ENCODE data around the gene SLC22A12. TPM values are rescaled to one million over a fixed set of nuclear protein-coding genes. Genes with fewer than 3 reads are reported as not detected.

SLC22A12 gene
- total RNA-seq, 1 donor from 2014 or later, result not detected

GRCh38 chr11:64628596-64628995, 37.6 kb downstream of the SLC22A12 start:
- DNase-seq, result no peak

GRCh38 chr11:64629103-64629502, 38.1 kb downstream of the SLC22A12 start:
- no peak for DNase-seq

GRCh38 chr11:64629796-64630562, 39.0 kb downstream of the SLC22A12 start:
- peak; percentile 23 for DNase-seq

GRCh38 chr11:64631675-64632074, 40.7 kb downstream of the SLC22A12 start:
- no peak for DNase-seq

- no peak for DNase-seq
Observed at GRCh38 chr11:64632237-64632636, 41.2 kb downstream of the SLC22A12 start.

GRCh38 chr11:64632654-64633053, 41.6 kb downstream of the SLC22A12 start:
- no peak for DNase-seq

- no peak for DNase-seq
Observed at GRCh38 chr11:64633555-64634159, 42.6 kb downstream of the SLC22A12 start.

- no peak for DNase-seq
Observed at GRCh38 chr11:64637334-64638017, 46.5 kb downstream of the SLC22A12 start.

GRCh38 chr11:64638018-64638665, 47.1 kb downstream of the SLC22A12 start:
- DNase-seq, result no peak

- DNase-seq, result no peak
Observed at GRCh38 chr11:64638829-64639228, 47.8 kb downstream of the SLC22A12 start.

GRCh38 chr11:64639885-64640284, 48.9 kb downstream of the SLC22A12 start:
- DNase-seq, result no peak

GRCh38 chr11:64641596-64642417, 50.8 kb downstream of the SLC22A12 start:
- DNase-seq, result no peak

- DNase-seq, result no peak
Observed at GRCh38 chr11:64642418-64642735, 51.4 kb downstream of the SLC22A12 start.

- no peak for DNase-seq
Observed at GRCh38 chr11:64642871-64643255, 51.8 kb downstream of the SLC22A12 start.

- DNase-seq, result no peak
Observed at GRCh38 chr11:64643256-64643881, 52.3 kb downstream of the SLC22A12 start.

GRCh38 chr11:64643920-64644646, 53.1 kb downstream of the SLC22A12 start:
- no peak for DNase-seq

- no peak for DNase-seq
Observed at GRCh38 chr11:64644647-64645275, 53.7 kb downstream of the SLC22A12 start.

- DNase-seq, result no peak
Observed at GRCh38 chr11:64647019-64647779, 56.2 kb downstream of the SLC22A12 start.

- DNase-seq, result no peak
Observed at GRCh38 chr11:64648551-64648950, 57.5 kb downstream of the SLC22A12 start.

GRCh38 chr11:64649291-64649697, 58.3 kb downstream of the SLC22A12 start:
- DNase-seq, result peak; percentile 46

Measured in dermis blood vessel endothelial cell (primary cell).